ENCODE measurements around the gene C2CD5.
"Not testable (repeated sequence)": the region's sequence is repeated elsewhere in the genome, so short reads cannot be mapped to it uniquely, and the experiment has no call there.

Gene C2CD5

GRCh38 chr12:22544038-22544979 lies at the start of gene C2CD5:
TSS of gene C2CD5 (minus strand) at chr12:22544542. CDS start at chr12:22544150, 392 bp downstream.
- in situ Hi-C loops (cut with MboI; ENCODE audit: low sequenced_read_pairs), result no loop called here

- in situ Hi-C loops (cut with MboI; ENCODE audit: low sequenced_read_pairs), result no loop called here
Observed at GRCh38 chr12:22593864-22594263, 49.5 kb upstream of the C2CD5 start.

GRCh38 chr12:22588817-22589216 lies 44.5 kb upstream of the C2CD5 start:
- in situ Hi-C loops (cut with MboI; ENCODE audit: low sequenced_read_pairs), result no loop called here

GRCh38 chr12:22578328-22578727 lies 34.0 kb upstream of the C2CD5 start:
- in situ Hi-C loops (cut with MboI; ENCODE audit: low sequenced_read_pairs), result no loop called here

GRCh38 chr12:22577667-22578066 lies 33.3 kb upstream of the C2CD5 start:
- in situ Hi-C loops (cut with MboI; ENCODE audit: low sequenced_read_pairs), result no loop called here

- in situ Hi-C loops (cut with MboI; ENCODE audit: low sequenced_read_pairs), result no loop called here
Observed at GRCh38 chr12:22576473-22576872, 32.1 kb upstream of the C2CD5 start.

GRCh38 chr12:22576065-22576464 lies 31.7 kb upstream of the C2CD5 start:
- in situ Hi-C loops (cut with MboI; ENCODE audit: low sequenced_read_pairs), result no loop called here

- in situ Hi-C loops (cut with MboI; ENCODE audit: low sequenced_read_pairs), result no loop called here
Observed at GRCh38 chr12:22574921-22575320, 30.6 kb upstream of the C2CD5 start.

GRCh38 chr12:22573181-22573580 lies 28.8 kb upstream of the C2CD5 start:
- in situ Hi-C loops (cut with MboI; ENCODE audit: low sequenced_read_pairs), result no loop called here

- in situ Hi-C loops (cut with MboI; ENCODE audit: low sequenced_read_pairs), result no loop called here
Observed at GRCh38 chr12:22569253-22569652, 24.9 kb upstream of the C2CD5 start.

- in situ Hi-C loops (cut with MboI; ENCODE audit: low sequenced_read_pairs), result no loop called here
Observed at GRCh38 chr12:22562036-22563028, 18.0 kb upstream of the C2CD5 start.

- in situ Hi-C loops (cut with MboI; ENCODE audit: low sequenced_read_pairs), result not testable (repeated sequence)
Observed at GRCh38 chr12:22554750-22555149, 10.4 kb upstream of the C2CD5 start.

- in situ Hi-C loops (cut with MboI; ENCODE audit: low sequenced_read_pairs), result no loop called here
Observed at GRCh38 chr12:22551624-22552023, 7.3 kb upstream of the C2CD5 start.

GRCh38 chr12:22545255-22545654 lies 913 bp upstream of the C2CD5 start:
- in situ Hi-C loops (cut with MboI; ENCODE audit: low sequenced_read_pairs), result no loop called here

GRCh38 chr12:22543246-22544037 lies 900 bp downstream of the C2CD5 start:
- in situ Hi-C loops (cut with MboI; ENCODE audit: low sequenced_read_pairs), result no loop called here

- in situ Hi-C loops (cut with MboI; ENCODE audit: low sequenced_read_pairs), result no loop called here
Observed at GRCh38 chr12:22541496-22542155, 2.7 kb downstream of the C2CD5 start.

GRCh38 chr12:22539055-22539454 lies 5.3 kb downstream of the C2CD5 start:
- in situ Hi-C loops (cut with MboI; ENCODE audit: low sequenced_read_pairs), result no loop called here

- in situ Hi-C loops (cut with MboI; ENCODE audit: low sequenced_read_pairs), result no loop called here
Observed at GRCh38 chr12:22538311-22538710, 6.0 kb downstream of the C2CD5 start.

GRCh38 chr12:22536971-22537544 lies 7.3 kb downstream of the C2CD5 start:
- in situ Hi-C loops (cut with MboI; ENCODE audit: low sequenced_read_pairs), result no loop called here
